HCT116 (cell line): ENCODE results near the gene AP1M1. TPM values are rescaled to one million over a fixed set of nuclear protein-coding genes. Genes with fewer than 3 reads are reported as not detected.

Source experiments
- ATAC-seq: fragments of 200-7000 bp; cut with Tn5 transposase; 2 replicates; pipeline ENCODE4 v1.9.1; 2020; ENCODE audit warnings: mild to moderate bottlenecking, moderate library complexity
- BruUV-seq: library from RNA; stranded (reverse); fragments of 400-500 nt; replicated peaks from 2 replicates; lab custom pipeline; 2021; lab: Mats Ljungman, UMichigan
- CTCF ChIA-PET: fragments of 300-600 bp; sonication (Branson Sonifier 250); formaldehyde crosslinking; loops from one replicate; lab custom pipeline; 2021; ENCODE audit warnings: antibody characterized with exemption; lab: Charles Lee
- POLR2A ChIA-PET: fragments of 300-600, 350-600 bp; sonication (Branson Sonifier 250); formaldehyde crosslinking; loops from one replicate; lab custom pipeline; 2021; ENCODE audit warnings: antibody characterized with exemption; lab: Charles Lee
- RAD21 ChIA-PET, 2 experiments: fragments of 300-600 bp; sonication (Branson Sonifier 250); formaldehyde crosslinking; loops; one replicate each; lab custom pipeline; 2023; ENCODE audit warnings: low total read pairs in 2 of 2; ENCODE audit not compliant: uncharacterized antibody in 2 of 2, unreplicated experiment in 2 of 2, low non-redundant PET in 1 of 2; lab: Charles Lee
- DNase-seq: peaks from one replicate; pipeline ENCODE4 v3.0.0-alpha.2; 2010; ENCODE audit warnings: low read depth, low spot score
- H2AFZ ChIP-seq: fragments of 200-600 bp; shearing (Covaris generic), sonication (generic); 2 replicates; pipeline ENCODE4 v1.6.1; 2017; ENCODE audit warnings: low read depth, mixed run types, mixed read lengths, antibody characterized with exemption, low read length; ENCODE audit not compliant: poor library complexity, severe bottlenecking
- H3K27ac ChIP-seq: 2 replicates; pipeline ENCODE4 v1.5.1; 2012; ENCODE audit warnings: low read depth, low read length
- H3K27me3 ChIP-seq: fragments of 200-600 bp; sonication (generic); 2 replicates; pipeline ENCODE4 v1.6.1; 2016; ENCODE audit warnings: mixed run types, low read length, mixed read lengths; ENCODE audit not compliant: insufficient read depth
- H3K36me3 ChIP-seq, 2 experiments: fragments of 200-500 bp in 1 of 2; fragments of 200-600 bp in 1 of 2; sonication (Bioruptor generic) in 1 of 2; sonication (generic) in 1 of 2; 2 replicates each; pipeline versions ENCODE4 v1.5.1 to v1.6.1; 2014 to 2016; ENCODE audit warnings: low read length in 2 of 2, inconsistent platforms in 1 of 2, mixed read lengths in 1 of 2, mixed run types in 1 of 2; ENCODE audit not compliant: insufficient read depth in 2 of 2, control insufficient read depth in 1 of 2
- H3K4me1 ChIP-seq, 2 experiments: fragments of 200-600 bp in 1 of 2; sonication (generic) in 1 of 2; 2 replicates each; pipeline versions ENCODE4 v1.5.1 to v1.6.1; 2012 to 2017; ENCODE audit warnings: low read length in 2 of 2, inconsistent platforms in 1 of 2, mild to moderate bottlenecking in 1 of 2, mixed read lengths in 1 of 2, mixed run types in 1 of 2, moderate library complexity in 1 of 2; ENCODE audit not compliant: insufficient read depth in 2 of 2, control insufficient read depth in 1 of 2
- H3K4me2 ChIP-seq: fragments of 200-600 bp; sonication (generic); 2 replicates; pipeline ENCODE4 v1.6.1; 2017; ENCODE audit warnings: mixed run types, low read length, mixed read lengths
- H3K4me3 ChIP-seq, 2 experiments: fragments of 200-600 bp in 1 of 2; sonication (generic) in 1 of 2; replicated peaks in 1 of 2; 2 replicates each; pipeline ENCODE4 v1.5.1; 2011 to 2016; ENCODE audit warnings: low read length in 2 of 2, control low read depth in 1 of 2, low read depth in 1 of 2, mild to moderate bottlenecking in 1 of 2, mixed read lengths in 1 of 2, mixed run types in 1 of 2
- H3K79me2 ChIP-seq: fragments of 200-600 bp; sonication (generic); 2 replicates; pipeline ENCODE4 v1.6.1; 2017; ENCODE audit warnings: mild to moderate bottlenecking, mixed run types, low read length, moderate library complexity, mixed read lengths; ENCODE audit not compliant: insufficient read depth
- H3K9ac ChIP-seq: fragments of 200-600 bp; sonication (generic); 2 replicates; pipeline ENCODE4 v1.6.1; 2016; ENCODE audit warnings: low read length, mixed read lengths
- H3K9me2 ChIP-seq: fragments of 200-600 bp; sonication (generic), shearing (Covaris generic); 2 replicates; pipeline ENCODE4 v1.6.1; 2017; ENCODE audit warnings: mixed run types, mild to moderate bottlenecking, moderate library complexity; ENCODE audit not compliant: insufficient read depth
- H3K9me3 ChIP-seq, 2 experiments: fragments of 200-500 bp in 1 of 2; fragments of 200-600 bp in 1 of 2; sonication (Bioruptor generic) in 1 of 2; sonication (generic) in 1 of 2; 2 replicates each; pipeline ENCODE4 v1.6.1; 2014 to 2017; ENCODE audit warnings: low read length in 2 of 2, mixed read lengths in 2 of 2, inconsistent platforms in 1 of 2, low read depth in 1 of 2, mild to moderate bottlenecking in 1 of 2, mixed run types in 1 of 2, moderate library complexity in 1 of 2; ENCODE audit not compliant: control insufficient read depth in 1 of 2, insufficient read depth in 1 of 2
- H4K20me1 ChIP-seq: fragments of 200-600 bp; sonication (generic), shearing (Covaris generic); 2 replicates; pipeline ENCODE4 v1.6.1; 2017; ENCODE audit warnings: mixed run types, mild to moderate bottlenecking, moderate library complexity; ENCODE audit not compliant: insufficient read depth
- ATF3 ChIP-seq: IDR thresholded peaks from 2 replicates; pipeline ENCODE4 v1.6.1; 2012
- CBX3 ChIP-seq: IDR thresholded peaks from 2 replicates; pipeline ENCODE4 v1.6.1; 2012; ENCODE audit warnings: low read depth
- CTCF ChIP-seq, 3 experiments: fragments of 200-600 bp in 1 of 3; sonication (generic) in 1 of 3; IDR thresholded peaks in 2 of 3; conservative IDR thresholded peaks in 1 of 3; 2 replicates each; pipeline ENCODE4 v1.5.1; 2012 to 2017; ENCODE audit warnings: low read depth in 2 of 3, low read length in 2 of 3, antibody characterized with exemption in 1 of 3, borderline replicate concordance in 1 of 3, control low read depth in 1 of 3, mild to moderate bottlenecking in 1 of 3, mixed read lengths in 1 of 3, mixed run types in 1 of 3, moderate library complexity in 1 of 3; ENCODE audit not compliant: insufficient read depth in 1 of 3
- EGR1 ChIP-seq: IDR thresholded peaks from 2 replicates; pipeline ENCODE4 v1.6.1; 2012; ENCODE audit warnings: low read depth
- EZH2 ChIP-seq: fragments of 200-600 bp; sonication (generic); IDR thresholded peaks from 2 replicates; pipeline ENCODE4 v1.6.1; 2017; ENCODE audit warnings: antibody characterized with exemption, mixed run types
- EZH2phosphoT487 ChIP-seq: fragments of 200-600 bp; IDR thresholded peaks from 2 replicates; pipeline ENCODE4 v1.6.1; 2018; ENCODE audit warnings: antibody characterized with exemption, borderline replicate concordance
- FOSL1 ChIP-seq: IDR thresholded peaks from 2 replicates; pipeline ENCODE4 v1.6.1; 2012; ENCODE audit warnings: low read depth
- JUND ChIP-seq: IDR thresholded peaks from 2 replicates; pipeline ENCODE4 v1.6.1; 2012
- POLR2A ChIP-seq: IDR thresholded peaks from 2 replicates; pipeline ENCODE4 v1.7.0; 2011; ENCODE audit warnings: borderline replicate concordance; ENCODE audit not compliant: insufficient read depth, insufficient read length; ENCODE audit errors: extremely low read depth
- POLR2AphosphoS5 ChIP-seq: IDR thresholded peaks from 2 replicates; pipeline ENCODE4 v1.6.1; 2011; ENCODE audit warnings: mild to moderate bottlenecking, low read depth, low read length, moderate library complexity
- RAD21 ChIP-seq: IDR thresholded peaks from 2 replicates; pipeline ENCODE4 v1.6.1; 2012; ENCODE audit warnings: low read depth, mild to moderate bottlenecking
- SP1 ChIP-seq: IDR thresholded peaks from 2 replicates; pipeline ENCODE4 v1.6.1; 2012; ENCODE audit warnings: low read depth
- SRF ChIP-seq: IDR thresholded peaks from 2 replicates; pipeline ENCODE4 v1.6.1; 2012; ENCODE audit warnings: low read depth
- YY1 ChIP-seq: IDR thresholded peaks from 2 replicates; pipeline ENCODE4 v1.6.1; 2011; ENCODE audit warnings: low read length, low read depth, moderate library complexity, mild to moderate bottlenecking; ENCODE audit not compliant: insufficient replicate concordance; ENCODE audit errors: extremely low read depth
- ZNF274 ChIP-seq: fragments of 200-500 bp; sonication (Bioruptor generic); IDR thresholded peaks from 2 replicates; pipeline ENCODE4 v1.6.1; 2014; ENCODE audit warnings: mild to moderate bottlenecking, low read depth, low read length, inconsistent platforms
- intact Hi-C: fragments of 100-400 bp; cut with micrococcal nuclease; formaldehyde crosslinking; loops from 2 replicates; pipeline ENCODE4 v1.10.0; 2022
- total RNA-seq: library from RNA; stranded (reverse); gene quantifications from one replicate; pipeline ENCODE4 v1.2.1, GENCODE V29; 2021; ENCODE audit not compliant: unreplicated experiment

AP1M1 gene
- total RNA-seq, 1 experiment from 2014 or later = 50.0 TPM

- Histone ChIP-seq H3K4me3 (no peak overlapping the region), H4K20me1 (no peaks in the 10 kb centered on the region), H3K9ac (no peak overlapping the region), H3K9me3 (no peaks in the 10 kb centered on the region), H3K9me2 (no peaks in the 10 kb centered on the region), H3K27me3 (no peaks in the 10 kb centered on the region), H3K4me1 (no peaks in the 10 kb centered on the region), H3K27ac (no peak overlapping the region), H3K79me2 (no peaks in the 10 kb centered on the region), H3K36me3 (peaks cover 0 to 5% of the 10 kb centered on the region in 2 experiments; a peak in 2 of 4 replicates), H3K4me2 (no peak overlapping the region), H2AFZ (no peak overlapping the region)
- POLR2A ChIA-PET = no interaction called here
- BruUV-seq = no TSS peak
- CTCF ChIA-PET = interaction anchor here (1.7 kb wide), 1 partner anchor 149 kb away, joined by 4 read pairs; no protein-coding TSS in a partner anchor
- intact Hi-C loops = no loop called here
- TF ChIP-seq ATF3 = no peak
- no peak for TF ChIP-seq JUND
- ATAC-seq (no peak), DNase-seq (no peak)
- RAD21 ChIA-PET = no interaction called here
Measured at GRCh38 chr19:16233836-16234551, 36.3 kb downstream of the AP1M1 start.

DNA sequence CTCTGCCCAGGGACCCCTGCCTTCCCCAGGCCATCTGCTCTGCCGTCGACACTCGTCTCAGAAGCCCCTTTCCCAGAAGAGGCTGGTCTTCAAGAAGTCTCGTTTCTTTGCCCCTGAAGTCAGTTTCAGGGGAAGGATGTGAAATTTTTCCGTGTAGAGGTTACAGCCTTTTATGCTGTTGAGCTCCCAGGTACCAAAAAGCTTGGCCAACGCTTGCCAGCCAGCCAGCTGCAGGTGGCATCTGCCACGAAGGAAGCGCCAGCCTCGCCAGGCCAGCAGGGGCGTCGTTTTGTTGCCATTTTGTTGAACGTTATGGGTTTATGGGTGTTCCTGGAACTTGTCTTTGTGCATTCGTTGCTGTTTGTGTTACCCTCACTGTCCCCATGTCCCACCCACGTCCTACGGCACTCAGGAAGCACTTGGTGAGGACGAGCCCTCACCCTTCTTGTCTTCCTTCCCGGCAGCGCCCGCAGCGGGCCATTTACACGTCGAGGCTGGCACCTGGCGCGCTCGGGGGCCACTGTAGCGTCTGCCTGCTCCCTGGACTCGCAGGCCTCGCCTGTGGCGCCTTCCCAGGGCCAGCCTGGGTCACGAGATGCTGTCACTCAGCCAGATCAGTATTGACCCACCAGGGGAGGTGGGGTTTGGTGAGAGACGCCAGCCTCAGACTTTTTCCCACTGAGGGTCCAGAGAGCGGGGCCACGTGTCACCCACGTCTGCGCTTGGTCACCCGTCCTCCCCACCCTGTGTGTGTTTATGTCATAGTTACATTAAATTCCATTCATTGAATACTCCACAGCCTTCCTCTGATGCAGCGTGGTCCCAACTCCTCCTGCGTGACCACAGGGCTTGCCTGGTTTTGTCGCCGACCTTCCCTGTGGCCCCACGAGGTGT lies 37.1 kb downstream of the AP1M1 start:
- ATAC-seq (no peak), DNase-seq (no peak)
- H3K4me1 ChIP-seq = no peaks in the 10 kb centered on the region
- no peaks in the 10 kb centered on the region for H3K27me3 ChIP-seq
- no peak overlapping the region for H3K27ac ChIP-seq
- RAD21 ChIA-PET = no interaction called here
- POLR2A ChIA-PET = interaction anchor here (0.5 kb wide), 1 partner anchor 45 kb away, joined by 4 read pairs; no protein-coding TSS in a partner anchor
- H3K9me3 ChIP-seq = no peaks in the 10 kb centered on the region
- H2AFZ ChIP-seq = no peak overlapping the region
- H3K9me2 ChIP-seq = no peaks in the 10 kb centered on the region
- H3K79me2 ChIP-seq = no peaks in the 10 kb centered on the region
- H4K20me1 ChIP-seq = no peaks in the 10 kb centered on the region
- H3K9ac ChIP-seq = no peak overlapping the region
- H3K4me2 ChIP-seq = no peak overlapping the region
- intact Hi-C loops = no loop called here
- no TSS peak for BruUV-seq
- H3K4me3 ChIP-seq = no peak overlapping the region
- CTCF ChIA-PET = no interaction called here
- H3K36me3 ChIP-seq = peaks cover 0 to 5% of the 10 kb centered on the region in 2 experiments; a peak in 2 of 4 replicates
- TF ChIP-seq FOSL1 (no peak), SP1 (no peak), EZH2phosphoT487 (no peak), POLR2AphosphoS5 (no peak), YY1 (no peak), SRF (no peak), EZH2 (no peak), EGR1 (no peak), POLR2A (no peak), RAD21 (no peak), CBX3 (no peak), CTCF (IDR thresholded peaks at IDR 0.05 in 2 of 3, conservative IDR thresholded peaks at IDR 0.05 in 1 of 3; ENCODE audit: borderline replicate concordance in 1 of 3, insufficient read depth in 1 of 3, low read depth in 2 of 3, low read length in 2 of 3) (no peak), ZNF274 (no peak)
